ENCODE data around the gene ATE1. TPM values are rescaled to one million over a fixed set of nuclear protein-coding genes. Genes with fewer than 3 reads are reported as not detected.
A peak's percentile ranks its signal among the peaks of the same experiment; 100 is the strongest.

ATE1 gene
- total RNA-seq, 4 donors from 2014 or later, result 20.8 to 29.5 (median 24.9) TPM

- no peak for ATAC-seq (ENCODE audit: low FRiP score)
- DNase-seq (ENCODE audit: low spot score), result no peak
- no peak for TF ChIP-seq CTCF (IDR thresholded peaks at IDR 0.05)
Measured at GRCh38 chr10:121715076-121715475, 212.8 kb downstream of the ATE1 start.

GRCh38 chr10:121713486-121713885, 214.3 kb downstream of the ATE1 start:
- ATAC-seq (ENCODE audit: low FRiP score) (no peak), DNase-seq (ENCODE audit: low spot score) (no peak)
- TF ChIP-seq CTCF (IDR thresholded peaks at IDR 0.05), result no peak

DNA sequence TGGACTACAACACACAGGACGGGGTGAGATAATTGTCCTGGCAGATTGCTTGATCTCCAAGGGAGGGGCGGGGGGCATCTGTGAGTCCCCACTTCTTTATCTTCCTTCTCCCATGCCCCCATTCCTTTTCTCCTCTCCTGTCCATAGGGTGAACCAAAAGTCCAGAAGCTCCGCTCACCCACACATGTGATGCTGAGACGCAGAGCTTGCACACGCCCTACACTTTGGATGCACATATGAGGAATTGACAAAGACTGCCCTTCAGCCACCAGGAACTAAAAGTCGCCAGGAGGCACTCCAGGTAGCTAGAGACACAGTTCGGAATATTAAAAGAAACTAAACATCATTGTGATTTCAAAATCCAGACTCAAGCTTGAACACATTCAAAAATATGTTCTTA, 216.9 kb downstream of the ATE1 start:
- no peak for TF ChIP-seq CTCF (IDR thresholded peaks at IDR 0.05)
- no peak for ATAC-seq (ENCODE audit: low FRiP score)

GRCh38 chr10:121710207-121710606, 217.6 kb downstream of the ATE1 start:
- no peak for TF ChIP-seq CTCF (IDR thresholded peaks at IDR 0.05)
- ATAC-seq (ENCODE audit: low FRiP score), result no peak

More for the DNA sequence above, 216.9 kb downstream of the ATE1 start:
- no peak for DNase-seq (ENCODE audit: low spot score)

DNA sequence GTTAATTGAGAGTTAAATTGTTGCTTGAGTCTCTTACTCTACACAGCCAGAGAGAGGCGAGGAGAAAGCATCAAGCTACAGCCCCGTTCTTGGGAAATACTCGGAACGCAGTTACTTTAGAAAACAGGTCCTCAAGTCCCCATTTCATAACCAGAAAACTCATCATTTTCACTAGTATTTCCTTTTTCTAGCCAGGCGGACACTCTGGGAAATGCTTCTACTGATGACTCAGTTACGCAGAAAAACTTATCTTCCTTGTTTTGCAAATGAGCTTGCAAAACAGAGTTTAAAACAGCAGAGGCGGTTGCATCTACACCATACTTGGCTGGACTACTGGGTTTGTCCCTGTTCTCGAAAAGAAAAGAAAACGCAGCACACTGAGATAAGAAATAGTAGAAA, 218.2 kb downstream of the ATE1 start:
- DNase-seq (ENCODE audit: low spot score) (no peak), ATAC-seq (ENCODE audit: low FRiP score) (peak; percentile 80)
- no peak for TF ChIP-seq CTCF (IDR thresholded peaks at IDR 0.05)

More at GRCh38 chr10:121710207-121710606, 217.6 kb downstream of the ATE1 start:
- no peak for DNase-seq (ENCODE audit: low spot score)

GRCh38 chr10:121708728-121709674, 218.8 kb downstream of the ATE1 start:
- DNase-seq (ENCODE audit: low spot score) (no peak), ATAC-seq (ENCODE audit: low FRiP score) (no peak)
- TF ChIP-seq CTCF (IDR thresholded peaks at IDR 0.05), result no peak
